Hepatocyte (in vitro differentiated cells): ENCODE data around the gene ADGRE1.

Experiments used
- EZH2 ChIP-seq: fragments of 200-600 bp; sonication (generic); IDR thresholded peaks from 2 replicates; pipeline ENCODE4 v1.6.1; 2016; ENCODE audit warnings: antibody characterized with exemption, mild to moderate bottlenecking, borderline replicate concordance
- TF ChIP-seq, protein P1 (sequence below): fragments of 200-600 bp; sonication (generic); IDR thresholded peaks from 2 replicates; pipeline ENCODE4 v1.5.1; 2016; ENCODE audit warnings: antibody characterized with exemption, mild to moderate bottlenecking; ENCODE audit not compliant: poor library complexity

GRCh38 chr19:6868351-6868750, 19.0 kb upstream of the ADGRE1 start:
- no peak for TF ChIP-seq EZH2
- TF ChIP-seq, protein P1, sequence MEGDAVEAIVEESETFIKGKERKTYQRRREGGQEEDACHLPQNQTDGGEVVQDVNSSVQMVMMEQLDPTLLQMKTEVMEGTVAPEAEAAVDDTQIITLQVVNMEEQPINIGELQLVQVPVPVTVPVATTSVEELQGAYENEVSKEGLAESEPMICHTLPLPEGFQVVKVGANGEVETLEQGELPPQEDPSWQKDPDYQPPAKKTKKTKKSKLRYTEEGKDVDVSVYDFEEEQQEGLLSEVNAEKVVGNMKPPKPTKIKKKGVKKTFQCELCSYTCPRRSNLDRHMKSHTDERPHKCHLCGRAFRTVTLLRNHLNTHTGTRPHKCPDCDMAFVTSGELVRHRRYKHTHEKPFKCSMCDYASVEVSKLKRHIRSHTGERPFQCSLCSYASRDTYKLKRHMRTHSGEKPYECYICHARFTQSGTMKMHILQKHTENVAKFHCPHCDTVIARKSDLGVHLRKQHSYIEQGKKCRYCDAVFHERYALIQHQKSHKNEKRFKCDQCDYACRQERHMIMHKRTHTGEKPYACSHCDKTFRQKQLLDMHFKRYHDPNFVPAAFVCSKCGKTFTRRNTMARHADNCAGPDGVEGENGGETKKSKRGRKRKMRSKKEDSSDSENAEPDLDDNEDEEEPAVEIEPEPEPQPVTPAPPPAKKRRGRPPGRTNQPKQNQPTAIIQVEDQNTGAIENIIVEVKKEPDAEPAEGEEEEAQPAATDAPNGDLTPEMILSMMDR = no peak
